Duodenal mucosa (tissue), 2 donors: ENCODE data around the gene MTX1.
A peak's percentile ranks its signal among the peaks of the same experiment; 100 is the strongest.
"Not testable (repeated sequence)": the region's sequence is repeated elsewhere in the genome, so short reads cannot be mapped to it uniquely, and the experiment has no call there.

Source experiments
- H3K27ac ChIP-seq: one replicate; pipeline ENCODE4 v1.7.0; 2013; ENCODE audit warnings: low read depth, low read length
- H3K27me3 ChIP-seq, 2 donors: one replicate each; pipeline ENCODE4 v1.7.0; 2013; ENCODE audit warnings: low read length in 2 of 2, control low read depth in 1 of 2; ENCODE audit not compliant: insufficient read depth in 2 of 2, control insufficient read depth in 1 of 2
- H3K36me3 ChIP-seq, 2 donors: one replicate each; pipeline ENCODE4 v1.7.0; 2013; ENCODE audit warnings: low read length in 2 of 2, control low read depth in 1 of 2; ENCODE audit not compliant: insufficient read depth in 2 of 2, control insufficient read depth in 1 of 2
- H3K4me1 ChIP-seq, 2 donors: one replicate each; pipeline ENCODE4 v1.7.0; 2013; ENCODE audit warnings: low read length in 2 of 2, control low read depth in 1 of 2; ENCODE audit not compliant: insufficient read depth in 2 of 2, control insufficient read depth in 1 of 2
- H3K4me3 ChIP-seq, 2 donors: one replicate each; pipeline ENCODE4 v1.7.0; 2013; ENCODE audit warnings: low read length in 2 of 2, low read depth in 1 of 2
- H3K9ac ChIP-seq, 2 donors: one replicate each; pipeline ENCODE4 v1.7.0; 2013; ENCODE audit warnings: low read length in 2 of 2, low read depth in 1 of 2
- H3K9me3 ChIP-seq, 2 donors: one replicate each; pipeline ENCODE4 v1.7.0; 2013; ENCODE audit warnings: low read length in 2 of 2, control low read depth in 1 of 2; ENCODE audit not compliant: control insufficient read depth in 1 of 2

MTX1 gene

DNA sequence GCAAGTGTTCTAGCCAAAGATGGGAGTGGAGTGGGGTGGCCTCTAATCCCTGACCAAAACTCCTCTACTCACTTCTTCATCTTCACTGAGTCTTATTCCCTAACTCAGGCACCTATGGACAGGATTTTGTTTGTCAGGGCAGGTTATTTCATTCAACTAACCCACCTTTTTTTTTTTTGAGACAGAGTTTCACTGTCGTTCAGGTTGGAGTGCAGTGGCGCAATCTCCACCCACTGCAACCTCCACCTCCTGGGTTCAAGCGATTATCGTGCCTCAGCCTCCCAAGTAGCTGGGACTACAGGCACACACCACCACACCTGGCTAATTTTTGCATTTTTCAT, 40.4 kb upstream of the MTX1 start:
- Histone ChIP-seq H3K36me3 (peaks cover 0 to 19% of the 10 kb centered on the region in 2 donors), H3K4me1 (peaks cover 12 to 17% of the 10 kb centered on the region in 2 donors)
- H3K4me3 ChIP-seq, H3K27me3 ChIP-seq, H3K27ac ChIP-seq, H3K9me3 ChIP-seq, H3K9ac ChIP-seq: not testable (repeated sequence)

- no peak overlapping the region for H3K9ac ChIP-seq
- no peak overlapping the region for H3K27ac ChIP-seq
- peaks cover 0 to 19% of the 10 kb centered on the region in 2 donors for H3K36me3 ChIP-seq
- no peaks in the 10 kb centered on the region for H3K27me3 ChIP-seq
- no peaks in the 10 kb centered on the region for H3K9me3 ChIP-seq
- H3K4me3 ChIP-seq, result no peak overlapping the region
- peaks cover 16 to 20% of the 10 kb centered on the region in 2 donors for H3K4me1 ChIP-seq
Measured at GRCh38 chr1:155168456-155169210, 39.9 kb upstream of the MTX1 start.

GRCh38 chr1:155169541-155169940, 39.0 kb upstream of the MTX1 start:
- H3K9me3 ChIP-seq, result no peaks in the 10 kb centered on the region
- H3K9ac ChIP-seq, result no peak overlapping the region
- H3K4me3 ChIP-seq, result no peak overlapping the region
- no peak overlapping the region for H3K27ac ChIP-seq
- peaks cover 0 to 19% of the 10 kb centered on the region in 2 donors for H3K36me3 ChIP-seq
- peaks cover 20 to 26% of the 10 kb centered on the region in 2 donors for H3K4me1 ChIP-seq
- no peaks in the 10 kb centered on the region for H3K27me3 ChIP-seq

DNA sequence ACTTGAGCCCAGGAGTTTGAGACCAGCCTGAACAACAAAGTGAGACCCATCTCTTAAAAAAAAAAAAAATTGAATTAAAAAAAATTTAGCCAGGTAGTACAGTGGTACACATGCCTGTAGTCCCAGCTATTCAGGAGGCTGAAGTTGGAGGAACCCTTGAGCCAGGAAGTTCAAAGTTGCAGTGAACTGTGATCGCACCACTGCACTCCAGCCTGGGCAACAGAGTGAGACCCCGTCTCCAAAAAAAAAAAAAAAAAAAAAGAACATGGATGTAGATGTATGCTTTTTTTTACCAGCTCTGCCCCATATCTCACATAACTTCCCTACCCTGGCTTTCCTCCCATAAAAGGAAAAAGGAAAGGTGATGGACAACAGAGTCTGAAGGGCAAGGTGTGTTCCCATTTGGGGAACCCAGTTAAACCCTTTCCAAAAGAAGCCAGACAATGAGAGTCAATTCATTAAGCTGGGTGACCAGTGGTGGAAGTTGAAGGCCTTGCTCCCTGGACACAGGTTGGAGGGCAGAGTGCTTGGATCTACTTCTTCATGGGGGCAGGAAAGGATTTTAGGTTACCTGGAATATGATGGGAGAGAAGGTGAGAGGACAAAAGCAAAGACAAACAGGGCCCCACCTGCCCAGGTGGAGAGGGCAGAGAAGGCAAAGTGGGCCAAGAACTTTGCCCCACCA, 38.3 kb upstream of the MTX1 start:
- Histone ChIP-seq H3K9me3 (no peaks in the 10 kb centered on the region), H3K4me3 (no peak overlapping the region), H3K36me3 (peaks cover 0 to 19% of the 10 kb centered on the region in 2 donors), H3K9ac (no peak overlapping the region), H3K27me3 (no peaks in the 10 kb centered on the region), H3K4me1 (peaks cover 20 to 31% of the 10 kb centered on the region in 2 donors), H3K27ac (no peak overlapping the region)

- Histone ChIP-seq H3K9ac (no peak overlapping the region), H3K27ac (no peak overlapping the region), H3K9me3 (no peaks in the 10 kb centered on the region), H3K4me3 (no peak overlapping the region), H3K36me3 (peaks cover 0 to 19% of the 10 kb centered on the region in 2 donors), H3K27me3 (no peaks in the 10 kb centered on the region), H3K4me1 (peaks cover 22 to 31% of the 10 kb centered on the region in 2 donors)
Measured at GRCh38 chr1:155170806-155171205, 37.7 kb upstream of the MTX1 start.

DNA sequence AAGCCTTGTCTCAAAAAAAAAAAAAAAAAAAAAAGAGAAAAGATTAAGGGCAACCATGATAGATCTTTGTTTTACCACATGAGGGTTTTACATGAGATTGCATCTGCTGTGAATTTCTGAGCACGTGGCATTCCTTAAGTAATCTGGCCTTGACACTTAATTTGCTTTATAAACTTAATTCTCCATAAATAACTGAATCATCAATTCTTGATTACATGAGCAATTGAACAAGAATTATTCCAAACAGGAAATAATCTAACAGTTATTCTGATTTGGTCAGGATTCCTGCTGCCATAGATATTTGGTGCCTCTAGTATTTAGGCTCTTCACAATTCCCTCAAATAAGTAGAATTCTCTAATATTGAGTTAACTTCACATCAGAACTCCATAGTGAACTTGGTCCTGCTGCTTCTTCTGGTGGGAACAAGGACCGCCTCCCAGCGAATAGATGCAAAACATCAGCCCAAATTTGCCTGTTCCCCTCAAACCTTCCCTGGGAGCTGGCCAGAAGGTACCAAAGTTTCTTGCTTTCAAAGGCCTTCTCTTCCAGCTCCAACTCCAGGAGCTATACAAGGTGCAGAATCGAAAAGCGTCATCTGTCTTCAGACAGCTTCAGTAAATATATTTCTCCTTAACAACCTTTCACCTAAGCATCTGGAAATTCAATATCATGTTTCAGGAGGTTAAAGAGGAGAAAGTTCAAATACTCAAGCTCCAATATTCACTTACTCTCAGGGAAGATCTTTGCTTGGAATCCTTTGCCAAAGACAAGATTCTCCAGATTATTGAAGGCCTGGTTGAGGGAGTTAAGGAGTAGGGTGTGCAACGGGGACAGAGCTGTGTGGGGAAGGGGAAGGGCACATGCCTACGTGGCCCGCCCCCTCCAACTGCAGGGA, 36.4 kb upstream of the MTX1 start:
- Histone ChIP-seq H3K9ac (peak overlapping the region; percentile 88 to 96), H3K27me3 (no peaks in the 10 kb centered on the region), H3K9me3 (no peaks in the 10 kb centered on the region), H3K4me1 (peaks cover 32 to 40% of the 10 kb centered on the region in 2 donors), H3K36me3 (peaks cover 0 to 19% of the 10 kb centered on the region in 2 donors), H3K4me3 (peak overlapping the region; percentile 84 to 96), H3K27ac (peak overlapping the region; percentile 77)

- Histone ChIP-seq H3K9ac (peak within 1 kb of the TSS; percentile 88 to 96), H3K9me3 (no peaks in the 10 kb centered on the region), H3K4me3 (peak within 1 kb of the TSS; percentile 84 to 96), H3K36me3 (peaks cover 0 to 19% of the 10 kb centered on the region in 2 donors), H3K27me3 (no peaks in the 10 kb centered on the region), H3K27ac (peak within 1 kb of the TSS; percentile 77), H3K4me1 (peaks cover 28 to 42% of the 10 kb centered on the region in 2 donors)
Measured at GRCh38 chr1:155172732-155173477, 35.6 kb upstream of the MTX1 start, which contains the start of gene KRTCAP2. Gene KRTCAP2 (minus strand): TSS chr1:155173304. CDS start chr1:155173224, 80 bp downstream.

DNA sequence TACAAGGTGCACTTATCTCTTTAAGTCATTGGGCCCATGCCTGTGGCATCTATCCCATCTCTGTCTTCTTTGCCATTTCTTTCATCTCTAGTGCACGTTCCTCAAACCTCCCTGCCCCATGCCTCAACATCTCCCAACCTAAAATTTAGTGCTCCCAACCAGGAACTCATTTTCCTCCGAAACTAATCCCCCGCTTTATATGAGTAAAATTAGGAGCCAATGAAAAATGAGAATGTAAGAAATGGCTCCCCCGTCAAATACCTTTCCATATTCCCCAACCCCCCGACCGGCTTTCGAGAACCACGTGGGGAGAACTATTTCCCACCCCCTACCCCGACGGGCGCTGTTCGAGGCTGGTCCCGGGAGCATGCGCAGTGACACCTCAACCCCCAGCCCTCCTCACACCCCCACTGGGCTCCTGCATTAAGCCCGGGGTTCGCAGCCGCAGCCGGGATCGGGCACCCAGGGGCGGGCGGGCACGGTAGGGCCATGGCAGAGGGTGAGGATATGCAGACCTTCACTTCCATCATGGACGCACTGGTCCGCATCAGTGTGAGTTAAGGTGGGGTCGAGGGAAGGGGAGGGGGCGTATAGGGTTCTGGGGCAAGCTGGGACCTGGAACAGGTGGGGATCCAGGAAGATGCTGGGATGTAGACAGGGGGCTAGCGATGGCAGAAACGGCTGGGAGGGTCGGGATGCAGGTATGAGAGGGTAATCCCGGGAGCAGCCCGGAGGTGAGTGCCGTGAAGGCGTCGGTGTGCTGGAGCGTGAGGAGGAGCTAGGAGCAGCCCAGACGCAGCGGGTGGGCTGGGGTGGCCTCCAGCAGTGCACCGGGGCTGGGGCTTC, 34.8 kb upstream of the MTX1 start, which contains the start of gene TRIM46:
TSS of gene TRIM46 (plus strand) at position 372 of the 846 bp plus-strand sequence. CDS start at position 490, 118 bp downstream.
- H3K4me3 ChIP-seq, result peak within 1 kb of the TSS; percentile 84 to 96
- peaks cover 0 to 16% of the 10 kb centered on the region in 2 donors for H3K36me3 ChIP-seq
- no peaks in the 10 kb centered on the region for H3K27me3 ChIP-seq
- H3K27ac ChIP-seq, result peak within 1 kb of the TSS; percentile 77
- H3K9me3 ChIP-seq, result no peaks in the 10 kb centered on the region
- H3K9ac ChIP-seq, result peak within 1 kb of the TSS; percentile 88 to 96
- H3K4me1 ChIP-seq, result peaks cover 28 to 42% of the 10 kb centered on the region in 2 donors
